Measurements from ENCODE around the gene CLOCK.

The CLOCK gene

GRCh38 chr4:55407119-55407518 is 139.6 kb downstream of the CLOCK start:
- Mint-ChIP-seq H3K27ac (no peak overlapping the region), H3K4me1 (peaks cover 12% of the 10 kb centered on the region), H3K9me3 (no peaks in the 10 kb centered on the region), H3K36me3 (ENCODE audit: low read depth) (peaks cover 46% of the 10 kb centered on the region), H3K27me3 (ENCODE audit: low read depth) (no peaks in the 10 kb centered on the region), H3K4me3 (no peak overlapping the region)
- no peak for TF ChIP-seq CTCF (IDR thresholded peaks at IDR 0.05; ENCODE audit: unreplicated experiment in 3 of 3)

- TF ChIP-seq CTCF (IDR thresholded peaks at IDR 0.05; ENCODE audit: unreplicated experiment in 3 of 3): no peak
Measured at GRCh38 chr4:55406545-55406944, 140.2 kb downstream of the CLOCK start.

GRCh38 chr4:55405073-55405472 is 141.6 kb downstream of the CLOCK start:
- no peak overlapping the region for H3K4me3 Mint-ChIP-seq

More at GRCh38 chr4:55406545-55406944, 140.2 kb downstream of the CLOCK start:
- Mint-ChIP-seq H3K27me3 (ENCODE audit: low read depth) (no peaks in the 10 kb centered on the region), H3K9me3 (no peaks in the 10 kb centered on the region), H3K27ac (no peak overlapping the region), H3K4me1 (peaks cover 12% of the 10 kb centered on the region), H3K36me3 (ENCODE audit: low read depth) (peaks cover 41% of the 10 kb centered on the region), H3K4me3 (no peak overlapping the region)

GRCh38 chr4:55399581-55399980 is 147.1 kb downstream of the CLOCK start:
- Mint-ChIP-seq H3K4me3 (peak overlapping the region; percentile 64 to 99 (median 80)), H3K4me1 (peaks cover 29% of the 10 kb centered on the region), H3K27ac (no peak overlapping the region), H3K27me3 (ENCODE audit: low read depth) (no peaks in the 10 kb centered on the region), H3K9me3 (no peaks in the 10 kb centered on the region), H3K36me3 (ENCODE audit: low read depth) (peaks cover 28% of the 10 kb centered on the region)
- TF ChIP-seq CTCF (IDR thresholded peaks at IDR 0.05; ENCODE audit: unreplicated experiment in 3 of 3): no peak

More at GRCh38 chr4:55405073-55405472, 141.6 kb downstream of the CLOCK start:
- Mint-ChIP-seq H3K27ac (no peak overlapping the region), H3K4me1 (peaks cover 10% of the 10 kb centered on the region), H3K27me3 (ENCODE audit: low read depth) (no peaks in the 10 kb centered on the region), H3K36me3 (ENCODE audit: low read depth) (peaks cover 50% of the 10 kb centered on the region), H3K9me3 (no peaks in the 10 kb centered on the region)
- TF ChIP-seq CTCF (IDR thresholded peaks at IDR 0.05; ENCODE audit: unreplicated experiment in 3 of 3): no peak

- H3K36me3 Mint-ChIP-seq (ENCODE audit: low read depth): peaks cover 25% of the 10 kb centered on the region
- H3K27ac Mint-ChIP-seq: no peak overlapping the region
- no peak for TF ChIP-seq CTCF (IDR thresholded peaks at IDR 0.05; ENCODE audit: unreplicated experiment in 3 of 3)
- H3K27me3 Mint-ChIP-seq (ENCODE audit: low read depth): no peaks in the 10 kb centered on the region
- H3K4me1 Mint-ChIP-seq: peaks cover 29% of the 10 kb centered on the region
- peak overlapping the region; percentile 80 to 99 (median 94) for H3K4me3 Mint-ChIP-seq
- no peaks in the 10 kb centered on the region for H3K9me3 Mint-ChIP-seq
Measured at GRCh38 chr4:55398966-55399365, 147.7 kb downstream of the CLOCK start.

GRCh38 chr4:55398461-55398860 is 148.2 kb downstream of the CLOCK start:
- TF ChIP-seq CTCF (IDR thresholded peaks at IDR 0.05; ENCODE audit: unreplicated experiment in 3 of 3): no peak
- H3K9me3 Mint-ChIP-seq: no peaks in the 10 kb centered on the region
- peak overlapping the region; percentile 94 to 99 (median 96) for H3K4me3 Mint-ChIP-seq
- H3K4me1 Mint-ChIP-seq: peaks cover 29% of the 10 kb centered on the region
- peaks cover 20% of the 10 kb centered on the region for H3K36me3 Mint-ChIP-seq (ENCODE audit: low read depth)
- peak overlapping the region; percentile 12 to 92 (median 55) for H3K27ac Mint-ChIP-seq
- H3K27me3 Mint-ChIP-seq (ENCODE audit: low read depth): no peaks in the 10 kb centered on the region

Data from nephron (organoid).